GM12892 (cell line): ENCODE data around the gene NINL.

Experiments
- DNase-seq: peaks from one replicate; pipeline ENCODE4 v3.0.0; 2011; ENCODE audit not compliant: insufficient read length
- FAIRE-seq: peaks from 2 replicates; lab custom pipeline; 2011; peaks lifted over from hg19 to GRCh38; lab: Jason Lieb, UNC
- POLR2A ChIP-seq: IDR thresholded peaks from 2 replicates; pipeline ENCODE4 v1.6.1; 2011; ENCODE audit warnings: low read depth, low read length, control low read depth
- POLR2AphosphoS5 ChIP-seq: IDR thresholded peaks from 2 replicates; pipeline ENCODE4 v1.6.1; 2011; ENCODE audit warnings: low read depth, low read length, control low read depth
- TAF1 ChIP-seq: IDR thresholded peaks from 2 replicates; pipeline ENCODE4 v1.6.1; 2011; ENCODE audit warnings: low read depth, mild to moderate bottlenecking, control low read depth, low read length, borderline replicate concordance

The NINL gene

DNA sequence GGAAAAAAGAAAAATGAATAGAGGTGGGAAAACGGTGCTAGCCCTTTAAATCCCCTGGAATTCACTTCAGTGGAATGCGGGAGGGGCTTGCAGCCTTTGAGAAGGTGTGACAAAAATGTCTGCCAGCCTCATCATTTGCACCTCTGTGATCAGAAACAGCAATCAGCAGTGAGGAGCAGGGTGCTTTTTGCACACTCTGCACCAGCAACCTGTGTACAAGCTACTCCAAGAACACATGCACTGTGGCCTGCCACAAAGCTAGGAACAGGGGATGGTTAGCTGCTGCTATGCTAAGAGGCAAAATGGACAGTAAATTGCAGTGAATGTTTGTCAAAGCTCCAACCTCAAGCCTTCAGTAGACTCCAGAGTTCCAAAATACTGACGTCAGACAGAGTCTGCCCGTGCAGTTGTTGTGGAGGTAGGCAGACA lies 148.2 kb downstream of the NINL start:
- no peak for DNase-seq
- TF ChIP-seq TAF1 (no peak), POLR2AphosphoS5 (no peak), POLR2A (no peak)
- no peak for FAIRE-seq

DNA sequence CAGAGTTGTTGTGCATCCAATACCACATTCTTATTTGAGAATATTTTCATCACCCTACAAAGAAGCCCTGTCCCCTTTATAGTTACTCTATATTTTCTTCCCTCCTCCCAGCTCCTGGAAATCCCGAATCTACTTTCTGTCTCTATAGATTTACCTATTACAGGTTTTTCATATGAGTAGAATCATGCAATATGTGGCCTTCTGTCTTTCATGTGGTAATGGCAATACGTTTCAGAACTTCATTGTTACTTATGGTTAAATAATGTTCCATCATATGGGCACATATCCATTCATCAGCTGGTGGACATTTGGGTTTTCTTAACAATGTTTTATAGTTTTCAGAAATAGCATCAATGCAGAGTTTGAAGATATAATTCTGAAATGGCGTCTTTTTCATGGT lies 160.8 kb downstream of the NINL start:
- FAIRE-seq (no peak), DNase-seq (no peak)
- TF ChIP-seq POLR2A (no peak), POLR2AphosphoS5 (no peak), TAF1 (no peak)

DNA sequence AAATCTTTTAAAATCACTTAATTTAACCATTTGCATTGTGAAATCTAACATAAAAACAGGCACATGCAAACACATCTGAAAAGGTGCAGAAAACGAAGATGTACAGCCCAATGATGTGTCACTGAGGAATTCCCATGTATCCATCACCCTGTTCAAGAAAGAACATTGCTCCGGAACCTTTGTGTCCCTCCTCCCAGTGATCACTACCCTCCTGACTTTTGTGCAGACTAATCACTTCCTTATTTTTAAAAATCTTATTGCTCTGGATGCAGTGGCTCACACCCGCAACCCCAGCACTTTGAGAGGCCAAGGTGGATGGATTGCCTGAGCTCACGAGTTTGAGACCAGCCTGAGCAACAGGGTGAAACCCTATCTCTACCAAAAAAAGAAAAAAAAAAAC lies 163.3 kb downstream of the NINL start:
- TF ChIP-seq POLR2AphosphoS5 (no peak), TAF1 (no peak), POLR2A (no peak)
- DNase-seq, result no peak
- no peak for FAIRE-seq

DNA sequence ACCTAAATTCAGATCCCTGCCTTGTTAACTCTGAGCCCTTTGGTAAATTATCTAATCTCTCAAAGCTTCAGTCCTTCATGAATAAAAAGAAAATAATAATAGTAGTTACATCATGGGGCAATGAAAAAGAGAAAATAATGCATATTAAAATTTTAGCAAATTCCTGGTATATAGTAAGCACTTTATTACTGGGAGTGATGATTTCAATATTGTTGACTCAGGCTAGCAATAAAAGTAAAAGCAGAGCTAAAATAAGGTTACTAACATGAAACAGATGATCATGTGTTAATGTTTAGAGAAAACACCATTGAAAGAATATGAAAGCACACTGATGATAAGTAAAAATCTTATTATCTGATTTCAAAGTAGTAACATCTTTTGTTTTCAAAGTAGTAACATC lies 164.2 kb downstream of the NINL start:
- DNase-seq (no peak), FAIRE-seq (no peak)
- no peak for TF ChIP-seq TAF1
- no peak for TF ChIP-seq POLR2AphosphoS5

DNA sequence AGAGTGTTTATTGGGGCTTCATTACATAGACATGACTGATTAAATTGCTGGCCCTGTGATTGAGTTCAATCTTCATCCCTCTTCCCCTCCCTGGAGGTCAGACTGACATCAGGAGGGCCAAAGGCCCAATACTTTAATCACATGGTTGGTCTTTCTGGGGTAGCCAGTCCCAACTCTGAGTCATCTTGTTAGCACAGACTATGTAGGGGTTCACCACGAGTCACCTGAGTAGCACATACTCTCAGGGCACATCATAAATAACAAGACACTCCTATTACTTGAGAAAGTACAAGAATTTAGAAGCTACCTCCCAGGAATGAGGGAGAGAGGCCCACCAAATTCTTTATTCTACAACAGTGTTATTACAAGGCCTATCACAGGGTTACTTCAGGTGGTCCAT lies 166.6 kb downstream of the NINL start:
- DNase-seq (no peak), FAIRE-seq (no peak)
- TF ChIP-seq POLR2AphosphoS5, result no peak
- no peak for TF ChIP-seq POLR2A

DNA sequence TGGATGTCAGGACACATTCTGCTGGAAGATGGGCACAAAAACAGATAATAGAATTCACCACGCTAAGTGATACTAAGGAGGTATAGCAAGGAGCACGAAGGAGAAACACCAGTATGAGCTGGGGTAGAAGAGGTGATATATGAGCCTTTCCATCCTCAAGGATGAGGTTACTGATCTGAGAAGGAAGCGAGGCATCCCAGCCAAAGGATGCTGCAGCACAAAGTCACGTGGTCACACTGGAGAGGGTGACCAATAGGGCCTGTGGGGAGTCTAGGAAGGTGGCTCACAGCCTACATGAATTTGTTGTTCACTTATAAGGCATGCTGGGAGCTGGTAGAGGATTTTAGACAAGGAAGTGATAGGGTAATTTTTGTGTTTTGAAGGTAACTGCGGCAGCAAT lies 176.4 kb downstream of the NINL start:
- FAIRE-seq (no peak), DNase-seq (no peak)
- no peak for TF ChIP-seq TAF1
- no peak for TF ChIP-seq POLR2A
- no peak for TF ChIP-seq POLR2AphosphoS5

DNA sequence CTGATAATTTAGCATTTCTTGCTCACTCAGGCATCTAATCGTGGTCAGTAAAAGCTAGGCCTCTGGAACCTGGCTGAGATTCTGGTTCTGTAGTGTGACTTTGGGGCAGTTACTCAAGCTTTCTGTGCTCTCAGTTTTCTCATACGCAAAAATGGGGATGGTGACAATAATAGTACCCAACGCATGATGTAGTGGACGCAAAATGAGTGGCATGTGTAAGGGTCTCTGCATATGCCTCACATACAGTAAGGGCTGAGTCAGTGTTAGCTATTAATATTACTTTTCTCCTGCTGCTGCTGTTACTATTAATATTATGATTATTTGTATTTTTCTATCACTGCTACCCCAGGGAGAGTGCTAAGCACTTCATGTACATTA lies 177.2 kb downstream of the NINL start:
- no peak for FAIRE-seq
- DNase-seq, result no peak
- TF ChIP-seq POLR2A (no peak), TAF1 (no peak), POLR2AphosphoS5 (no peak)

DNA sequence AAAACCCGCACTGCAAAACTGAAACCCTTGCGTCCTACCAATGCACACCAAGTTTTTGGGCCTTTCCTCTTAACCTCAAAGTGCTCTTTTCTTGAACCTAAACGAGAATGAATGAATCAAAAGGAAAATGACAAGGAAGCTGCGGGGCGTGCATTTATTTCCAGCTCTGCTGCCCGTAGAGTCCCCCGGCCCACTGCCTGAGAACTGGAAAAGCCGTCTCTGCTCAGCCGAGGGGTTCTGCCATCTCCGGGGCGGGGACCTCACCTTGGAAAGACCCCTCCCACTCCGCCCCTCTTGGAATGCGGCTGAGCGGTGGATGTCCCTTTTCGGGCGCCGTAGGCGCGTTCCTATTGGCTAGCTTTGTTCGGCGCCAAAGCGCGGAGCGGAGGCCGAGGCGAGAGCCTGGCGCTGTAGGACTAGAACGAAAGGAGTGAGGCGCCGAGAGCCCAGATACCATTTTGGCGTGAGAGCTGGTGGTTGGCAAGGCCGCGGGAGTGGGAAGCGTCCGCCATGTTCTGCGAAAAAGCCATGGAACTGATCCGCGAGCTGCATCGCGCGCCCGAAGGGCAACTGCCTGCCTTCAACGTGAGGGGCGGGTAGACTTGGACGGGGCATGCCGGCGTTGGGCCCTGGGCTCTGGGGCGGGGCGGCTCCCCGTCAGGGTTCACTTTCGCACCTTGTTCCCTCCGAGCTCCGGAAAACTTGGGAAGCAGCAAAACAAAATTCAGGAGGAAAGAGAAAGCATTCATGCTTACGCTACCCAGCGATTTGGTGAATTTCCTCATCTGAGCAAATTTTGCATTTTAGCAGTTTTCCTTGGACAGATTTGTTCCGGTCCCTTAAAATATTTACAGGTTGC lies 177.8 kb downstream of the NINL start, which contains the start of gene GINS1:
Gene GINS1, plus strand, starts transcription at position 363 of the 859 bp plus-strand sequence. Its CDS starts 148 bp downstream, at position 511.
- TF ChIP-seq POLR2AphosphoS5 (peak; percentile 86; the same call in 1 of the 2 replicates), POLR2A (peak; percentile 89), TAF1 (peak; percentile 76; the same call in 1 of the 2 replicates)
- peak; percentile 92 for FAIRE-seq
- DNase-seq, result peak; percentile 91
